Hepatic stellate cell (primary cell): ENCODE results near the gene KIF21B.

Source experiments
- DNase-seq: peaks from one replicate; pipeline ENCODE4 v3.0.0; 2011; ENCODE audit warnings: low spot score

Gene KIF21B

DNA sequence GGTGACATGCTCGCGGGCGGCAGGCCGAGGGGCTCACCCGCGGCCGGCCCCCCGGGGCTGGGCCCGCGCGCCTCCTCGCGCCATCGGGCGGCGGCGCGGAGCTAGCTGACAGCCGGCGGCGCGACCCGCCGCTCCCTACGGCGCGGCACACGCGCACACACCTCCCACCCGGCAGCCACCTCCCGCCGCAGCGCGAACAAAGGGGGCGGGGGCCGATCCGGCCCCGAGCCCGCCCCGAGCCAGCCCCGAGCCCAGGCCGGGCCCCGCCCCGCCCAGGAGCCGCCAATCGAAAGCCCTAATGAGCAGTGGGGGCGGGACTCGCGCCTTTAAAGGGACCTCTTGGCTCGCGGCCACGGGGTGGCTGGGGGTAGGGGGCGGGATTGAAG is at the start of gene KIF21B:
TSS of gene KIF21B (minus strand) at position 198 of the 386 bp plus-strand sequence. CDS start 331 bp downstream, outside the sequence.
- DNase-seq: peak; percentile 61

GRCh38 chr1:201072922-201073321 is 49.4 kb upstream of the KIF21B start:
- no peak for DNase-seq

GRCh38 chr1:201072149-201072548 is 48.6 kb upstream of the KIF21B start:
- no peak for DNase-seq

DNA sequence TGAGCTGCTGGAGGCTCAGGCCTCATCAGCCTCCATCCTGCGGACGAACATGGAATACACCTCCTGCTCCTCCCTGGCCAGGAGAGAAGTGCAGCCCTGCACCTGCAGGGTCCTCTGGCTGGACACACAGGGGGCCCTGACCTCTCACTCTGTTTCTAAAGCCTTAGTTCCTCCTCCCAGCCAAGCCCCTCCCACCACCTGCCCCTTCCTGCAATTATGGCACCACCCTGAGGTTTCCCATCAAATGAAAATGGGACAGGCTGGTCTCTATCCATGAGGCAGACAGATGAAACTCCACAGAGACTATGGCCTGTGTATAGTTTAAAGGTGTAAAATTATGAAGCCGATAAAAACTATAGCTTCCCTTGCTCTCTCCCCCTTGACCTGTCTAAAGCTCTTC is 46.1 kb upstream of the KIF21B start:
- DNase-seq: no peak

DNA sequence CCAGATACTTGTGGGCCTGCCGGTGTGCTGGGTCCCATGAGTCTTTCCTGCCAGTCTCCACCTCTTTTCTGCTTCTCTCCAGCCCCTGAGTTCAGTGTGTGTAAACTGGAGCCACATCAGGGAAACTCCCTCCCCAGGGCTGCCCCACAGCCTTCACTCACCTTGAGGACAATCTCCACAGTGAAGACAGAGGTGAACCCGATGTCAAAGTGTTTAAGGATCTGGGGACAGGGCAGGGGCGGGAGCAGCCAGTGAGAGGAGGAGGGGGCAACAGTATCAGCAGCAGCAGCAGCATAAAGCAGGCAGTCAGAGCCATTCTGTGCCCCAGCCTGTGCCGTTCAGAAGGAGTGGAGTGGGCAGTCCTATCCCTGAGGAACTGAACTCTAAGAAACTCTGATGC is 45.5 kb upstream of the KIF21B start:
- no peak for DNase-seq

DNA sequence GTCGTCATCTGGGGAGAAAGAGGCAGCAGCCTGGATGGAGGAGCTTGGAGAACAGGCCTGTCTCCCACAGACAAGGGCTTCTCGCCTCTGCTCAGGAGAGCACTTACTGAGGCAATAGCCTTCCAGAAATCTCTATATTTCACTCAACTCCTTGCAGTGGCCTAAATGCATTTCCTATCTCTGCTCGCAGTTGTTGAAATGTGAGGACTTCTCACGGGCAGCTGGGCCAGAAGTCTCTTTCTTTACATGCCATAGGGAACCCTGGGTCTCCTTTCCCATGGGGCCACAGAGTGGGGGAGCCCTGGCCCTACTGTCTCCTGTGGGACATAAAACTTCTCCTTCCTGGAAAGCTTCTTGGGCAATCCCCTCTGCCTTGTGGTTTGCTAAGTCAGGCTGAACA is 43.5 kb upstream of the KIF21B start:
- no peak for DNase-seq

DNA sequence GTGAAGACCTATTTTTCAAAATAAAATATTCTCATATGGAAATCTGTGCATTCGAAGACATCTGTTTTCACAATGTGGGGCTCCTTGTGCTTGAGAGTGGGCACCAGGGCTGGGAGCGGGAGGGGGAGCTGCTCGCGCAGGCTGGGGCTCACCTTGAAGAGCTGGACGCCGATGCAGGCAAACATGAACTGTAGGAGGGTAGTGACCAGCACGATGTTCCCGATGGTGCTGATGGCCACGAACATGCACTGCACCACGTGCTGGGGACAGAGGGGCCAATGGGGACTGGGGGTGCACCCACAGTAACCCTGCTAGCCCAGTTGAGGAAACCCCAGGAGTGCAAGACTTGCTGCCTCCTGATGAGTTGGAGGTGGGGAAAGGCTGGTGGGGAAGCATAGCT is 42.2 kb upstream of the KIF21B start:
- no peak for DNase-seq

- DNase-seq: no peak
These were observed 41.3 kb upstream of the KIF21B start for GRCh38 chr1:201064806-201065205.

DNA sequence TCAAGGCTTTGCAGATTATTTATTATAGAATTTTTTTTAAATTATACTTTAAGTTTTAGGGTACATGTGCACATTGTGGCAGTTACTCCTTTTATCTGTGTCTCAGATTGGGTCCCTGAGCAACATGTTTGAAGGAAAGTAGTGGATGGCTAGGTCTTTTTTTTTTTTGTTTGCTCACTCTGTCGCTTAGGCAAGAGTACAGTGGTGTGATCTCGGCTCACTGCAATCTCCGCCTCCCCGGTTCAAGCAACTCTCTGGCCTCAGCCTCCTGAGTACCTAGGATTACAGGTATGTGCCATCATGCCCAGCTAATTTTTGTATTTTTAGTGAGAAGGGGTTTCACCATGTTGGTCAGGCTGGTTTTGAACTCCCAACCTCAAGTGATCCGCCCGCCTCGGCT is 39.6 kb upstream of the KIF21B start:
- DNase-seq: no peak

DNA sequence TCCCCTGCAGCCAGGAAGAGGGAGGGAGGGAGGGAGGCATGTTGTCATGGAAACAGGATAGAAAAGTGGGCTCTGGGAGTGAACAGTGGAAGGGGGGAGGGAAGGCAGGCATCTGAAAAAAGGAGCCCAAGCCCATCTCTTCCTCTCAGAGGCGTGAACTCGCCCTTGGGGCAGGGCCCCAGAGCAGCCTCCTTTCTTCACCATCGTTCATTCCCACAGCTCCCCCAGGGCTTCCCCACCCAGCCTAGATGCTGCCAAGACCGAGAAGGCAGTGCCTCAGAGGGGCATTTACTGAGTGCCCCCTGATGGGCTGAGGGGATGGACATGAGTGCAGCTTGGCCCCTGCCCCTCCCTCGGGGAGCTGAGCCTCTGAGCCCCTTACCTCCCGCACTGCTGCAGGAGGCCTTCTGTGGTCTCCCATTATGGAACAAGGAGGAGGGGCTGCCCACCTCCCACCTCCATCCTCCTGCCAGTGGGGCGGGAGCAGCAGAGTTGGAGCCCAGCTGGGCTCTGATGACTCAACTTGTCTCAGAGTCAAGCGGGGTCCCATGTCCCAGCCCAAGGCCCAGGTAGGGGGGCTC is 39.1 kb upstream of the KIF21B start:
- DNase-seq: no peak

GRCh38 chr1:201061886-201062285 is 38.4 kb upstream of the KIF21B start:
- no peak for DNase-seq

GRCh38 chr1:201061049-201061448 is 37.5 kb upstream of the KIF21B start:
- no peak for DNase-seq

DNA sequence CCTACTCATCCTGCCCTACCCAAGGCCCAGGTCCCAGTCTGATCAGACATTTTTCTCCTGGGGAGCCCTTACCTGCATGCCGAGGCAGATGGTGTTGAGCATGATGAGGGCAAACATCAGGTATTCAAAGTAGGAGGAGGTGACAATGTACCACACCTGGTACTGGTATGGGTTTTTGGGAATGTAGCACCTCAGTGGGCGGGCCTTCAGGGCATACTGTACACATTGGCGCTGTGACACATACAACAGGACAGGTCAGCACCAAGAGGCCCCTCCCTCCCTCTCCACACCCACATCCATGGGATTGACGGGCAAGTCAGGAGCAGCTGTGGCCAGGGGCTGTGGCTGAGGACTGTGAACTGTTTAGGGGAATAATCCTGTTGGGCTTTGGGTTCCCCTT is 37.1 kb upstream of the KIF21B start:
- no peak for DNase-seq

DNA sequence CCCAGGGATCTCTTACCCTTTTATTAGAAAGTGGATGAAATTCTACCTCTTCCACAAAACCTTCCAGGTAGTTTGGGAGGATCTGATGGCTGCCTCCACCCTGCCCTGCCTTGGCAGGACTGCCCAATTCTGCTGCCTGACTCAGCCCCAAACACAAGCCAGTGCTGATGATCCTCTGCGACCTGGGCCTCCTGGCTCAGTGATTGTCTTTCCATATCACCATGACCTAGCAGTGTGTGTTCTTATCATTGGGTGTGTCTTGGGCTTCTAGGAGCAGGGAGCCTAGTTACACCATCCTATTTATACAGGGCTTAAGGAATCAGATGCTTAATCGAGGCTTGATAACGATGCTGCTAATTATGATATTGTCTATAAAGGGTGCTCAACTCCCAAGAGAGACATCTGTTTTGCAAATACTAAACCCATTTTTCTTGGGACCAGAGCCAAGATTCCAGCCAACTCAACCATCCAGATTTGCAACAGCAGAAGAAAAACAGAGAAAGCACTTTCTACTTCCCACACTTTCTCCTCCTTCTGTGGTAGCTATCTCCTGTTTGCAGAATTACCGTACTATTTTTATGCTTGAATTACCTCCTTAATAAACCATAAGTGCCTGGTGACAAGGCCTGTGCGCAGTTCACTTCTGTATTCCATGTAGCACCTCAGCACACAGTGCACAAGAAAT is 36.5 kb upstream of the KIF21B start:
- no peak for DNase-seq

DNA sequence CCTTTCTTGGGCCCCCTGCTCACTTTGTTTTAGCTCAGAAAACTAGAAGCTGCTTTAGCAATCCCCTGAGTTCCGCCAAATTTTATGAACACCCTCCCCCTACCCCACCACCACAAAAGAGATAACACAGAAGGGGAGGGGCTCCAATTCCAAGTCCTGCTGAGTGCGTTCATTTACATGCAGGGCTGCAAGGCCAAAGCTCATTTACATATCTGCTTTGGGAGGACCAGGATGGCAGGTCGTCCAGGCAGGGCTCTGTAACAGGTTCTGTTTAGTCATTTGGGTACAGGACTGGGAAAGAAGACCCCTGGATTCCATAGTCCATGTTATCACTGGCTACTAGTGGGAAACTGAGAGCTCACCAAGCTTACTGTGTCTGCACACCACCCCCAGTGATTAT is 35.9 kb upstream of the KIF21B start:
- no peak for DNase-seq

DNA sequence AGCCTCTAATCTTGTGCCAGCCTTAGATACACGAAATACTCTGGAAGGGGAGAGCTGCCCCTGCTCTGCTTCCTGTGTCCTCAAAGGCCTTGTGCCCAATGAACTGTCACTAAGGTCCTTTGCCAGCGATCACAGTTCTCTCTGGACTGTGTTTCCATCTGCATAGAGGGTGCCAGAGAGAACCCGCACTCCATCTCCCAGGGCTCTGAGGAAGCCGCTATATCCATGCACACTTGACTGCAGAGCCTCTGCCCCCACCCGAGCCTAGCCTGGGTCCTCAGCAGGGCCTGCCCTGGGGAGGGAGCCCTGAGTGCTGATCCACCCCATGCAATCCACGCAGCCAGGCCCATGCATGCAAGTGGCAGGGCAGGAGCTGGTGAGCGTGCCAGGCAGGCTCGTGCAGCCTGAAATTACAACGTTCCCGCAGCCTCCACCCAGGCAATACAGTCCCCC is 30.6 kb upstream of the KIF21B start:
- DNase-seq: no peak

DNA sequence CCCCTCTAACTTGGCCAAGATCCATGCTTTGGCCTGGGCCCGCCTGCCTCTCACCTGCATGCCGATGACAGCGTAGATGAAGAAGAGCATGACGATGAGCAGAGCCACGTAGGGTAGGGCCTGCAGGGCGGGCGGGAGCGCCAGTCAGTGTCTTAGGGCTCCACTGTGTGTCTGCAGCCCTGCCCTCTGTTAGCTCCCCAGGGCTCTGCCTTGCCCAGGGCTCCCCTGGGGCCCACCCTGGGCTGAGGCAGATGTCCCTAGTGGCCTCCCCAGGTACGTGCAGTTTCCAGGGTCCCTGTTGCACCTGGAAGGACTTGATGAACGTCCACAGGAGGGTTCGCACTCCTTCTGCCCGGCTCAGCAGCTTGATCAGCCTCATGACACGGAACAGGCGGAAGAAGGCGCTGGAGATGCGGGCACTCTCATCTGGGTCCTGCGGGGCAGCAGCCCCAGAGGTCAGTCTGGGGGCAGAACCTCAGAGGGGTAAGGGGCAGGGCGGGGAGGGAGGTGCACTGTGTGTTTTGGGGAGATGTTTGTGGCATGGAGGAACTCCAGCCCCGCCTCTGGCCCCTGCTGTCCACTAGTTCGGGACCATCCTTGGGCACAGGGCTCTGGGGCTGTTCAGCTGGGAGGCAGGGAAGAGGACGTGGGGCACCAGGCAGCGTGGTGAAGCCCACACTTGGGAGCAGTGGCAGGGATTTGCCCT is 29.8 kb upstream of the KIF21B start:
- no peak for DNase-seq

GRCh38 chr1:201051399-201051798 is 27.9 kb upstream of the KIF21B start:
- no peak for DNase-seq

DNA sequence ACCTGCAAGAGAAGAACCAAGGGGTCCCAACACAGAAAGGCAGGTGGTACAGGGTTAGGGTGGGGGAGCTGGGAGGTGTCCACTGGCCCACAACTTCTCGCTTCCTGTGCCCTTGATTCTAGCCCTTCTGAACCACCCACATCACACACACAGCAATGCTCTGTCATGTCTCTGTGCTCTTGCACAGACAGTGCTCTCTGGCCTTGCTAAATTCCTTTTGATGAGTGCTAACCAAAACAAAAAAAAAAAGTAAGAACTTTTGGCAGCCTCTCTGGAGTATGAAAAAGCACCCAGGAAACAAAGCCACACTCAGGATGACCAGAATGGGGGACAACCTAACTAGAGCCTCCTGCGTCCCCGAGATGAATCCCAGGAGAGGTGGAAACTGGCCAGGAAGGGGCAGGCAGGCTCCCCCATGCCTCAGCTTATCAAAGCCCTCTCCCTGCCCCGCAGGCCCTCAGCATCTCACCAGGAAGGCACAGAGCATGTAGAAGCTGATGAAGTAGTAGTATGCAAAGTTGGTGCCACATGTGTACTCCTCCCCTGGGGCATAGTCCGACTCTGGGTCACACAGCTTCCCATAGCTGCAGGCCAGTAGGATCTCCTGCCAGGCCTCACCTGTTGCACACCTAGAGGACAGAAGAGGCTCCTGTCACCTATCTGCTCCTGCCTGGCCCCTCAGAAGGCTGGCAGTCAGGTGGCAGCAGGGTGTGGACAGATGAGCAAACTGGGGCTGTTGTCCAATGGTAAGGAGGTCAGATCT is 27.2 kb upstream of the KIF21B start:
- peak; percentile 48 for DNase-seq

DNA sequence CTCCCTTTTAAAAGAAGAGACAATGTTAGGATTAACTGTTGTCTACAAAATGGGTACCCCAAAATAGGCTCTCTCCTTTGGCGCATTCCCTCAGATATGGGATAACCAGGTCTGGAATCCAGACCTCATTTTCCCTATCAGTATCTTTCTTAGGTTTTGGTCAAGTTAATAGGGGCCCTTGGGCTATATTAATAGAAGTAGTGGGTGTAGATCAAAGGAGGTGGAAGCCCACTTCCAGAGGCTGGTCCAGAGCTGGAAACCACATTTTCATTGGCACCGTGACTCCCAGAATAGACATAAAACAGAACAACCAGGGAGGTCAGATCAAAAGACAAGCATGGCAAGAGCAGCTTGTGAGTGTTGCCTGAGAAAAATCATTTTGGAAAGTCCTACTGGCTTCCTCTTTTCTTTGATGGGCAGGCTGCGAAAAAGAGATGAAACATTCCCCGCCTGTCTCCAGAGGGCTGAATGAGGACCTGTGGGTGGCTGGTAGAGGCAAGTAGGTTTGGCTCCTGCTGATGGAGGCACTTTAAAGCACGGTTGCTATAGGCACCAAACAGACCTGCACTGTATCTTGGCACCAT is 25.8 kb upstream of the KIF21B start:
- DNase-seq: no peak

GRCh38 chr1:201048521-201048920 is 25.0 kb upstream of the KIF21B start:
- no peak for DNase-seq

DNA sequence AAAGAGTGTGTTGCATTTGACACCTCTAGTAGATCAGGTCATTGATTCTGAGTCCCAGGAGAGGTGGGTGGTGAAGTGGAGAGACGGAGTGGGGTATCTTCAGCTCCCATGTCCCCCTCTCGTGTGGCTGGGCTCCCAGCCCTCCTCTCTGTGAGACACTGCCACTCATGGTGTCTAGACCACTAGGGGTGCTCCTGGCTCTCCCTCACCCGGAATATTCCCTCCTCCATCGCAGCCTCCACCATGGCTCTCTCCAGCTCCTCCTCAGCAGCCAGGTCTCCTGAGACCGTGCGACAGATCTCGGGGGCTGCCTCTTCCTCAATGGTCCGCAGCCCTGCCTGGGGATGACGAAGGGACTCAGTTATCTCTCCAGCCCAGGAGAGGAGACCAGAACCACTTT is 20.6 kb upstream of the KIF21B start:
- DNase-seq: no peak
